GM18858 (cell line): ENCODE measurements around the gene LRFN3.
"Not testable (repeated sequence)": the region's sequence is repeated elsewhere in the genome, so short reads cannot be mapped to it uniquely, and the experiment has no call there.

Experiments
- ATAC-seq: cut with Tn5 transposase; IDR thresholded peaks from one replicate; pipeline ENCODE4 v1.9.1; 2021; ENCODE audit not compliant: unreplicated experiment

LRFN3 gene, protein sequence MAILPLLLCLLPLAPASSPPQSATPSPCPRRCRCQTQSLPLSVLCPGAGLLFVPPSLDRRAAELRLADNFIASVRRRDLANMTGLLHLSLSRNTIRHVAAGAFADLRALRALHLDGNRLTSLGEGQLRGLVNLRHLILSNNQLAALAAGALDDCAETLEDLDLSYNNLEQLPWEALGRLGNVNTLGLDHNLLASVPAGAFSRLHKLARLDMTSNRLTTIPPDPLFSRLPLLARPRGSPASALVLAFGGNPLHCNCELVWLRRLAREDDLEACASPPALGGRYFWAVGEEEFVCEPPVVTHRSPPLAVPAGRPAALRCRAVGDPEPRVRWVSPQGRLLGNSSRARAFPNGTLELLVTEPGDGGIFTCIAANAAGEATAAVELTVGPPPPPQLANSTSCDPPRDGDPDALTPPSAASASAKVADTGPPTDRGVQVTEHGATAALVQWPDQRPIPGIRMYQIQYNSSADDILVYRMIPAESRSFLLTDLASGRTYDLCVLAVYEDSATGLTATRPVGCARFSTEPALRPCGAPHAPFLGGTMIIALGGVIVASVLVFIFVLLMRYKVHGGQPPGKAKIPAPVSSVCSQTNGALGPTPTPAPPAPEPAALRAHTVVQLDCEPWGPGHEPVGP

GRCh38 chr19:35935911-35936737, at the start of gene LRFN3:
Gene LRFN3 (plus strand): TSS chr19:35936374. CDS start chr19:35939426, 3,052 bp downstream.
- ATAC-seq = no peak

GRCh38 chr19:35887197-35887596, 49.0 kb upstream of the LRFN3 start:
- no peak for ATAC-seq

DNA sequence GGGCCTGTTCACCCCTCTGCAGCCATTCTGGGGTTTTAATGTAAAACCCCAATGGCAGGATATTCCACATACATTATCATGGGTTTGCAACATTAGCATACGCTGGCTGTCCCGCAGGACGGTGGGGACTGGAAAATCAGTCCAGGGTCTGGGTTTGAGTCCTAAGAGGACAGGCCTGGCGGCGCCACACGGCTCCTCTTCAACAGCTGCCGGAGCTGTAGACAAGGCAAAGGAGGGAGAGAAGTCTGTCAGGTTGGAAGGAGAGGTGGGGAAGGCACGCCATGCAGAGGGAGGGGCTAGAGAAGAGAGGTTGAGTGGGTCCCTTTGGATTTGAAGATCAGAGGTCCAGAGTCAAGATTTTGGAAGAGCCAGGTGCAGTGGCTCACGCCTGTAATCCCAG, 47.8 kb upstream of the LRFN3 start:
- no peak for ATAC-seq

GRCh38 chr19:35889370-35890112, 46.6 kb upstream of the LRFN3 start:
- ATAC-seq = no peak

GRCh38 chr19:35890113-35890650, 46.0 kb upstream of the LRFN3 start:
- ATAC-seq = no peak

- not testable (repeated sequence) for ATAC-seq
These were observed 44.4 kb upstream of the LRFN3 start for GRCh38 chr19:35891819-35892218.

GRCh38 chr19:35894342-35894741, 41.8 kb upstream of the LRFN3 start:
- no peak for ATAC-seq

GRCh38 chr19:35895911-35896642, 40.1 kb upstream of the LRFN3 start:
- no peak for ATAC-seq

DNA sequence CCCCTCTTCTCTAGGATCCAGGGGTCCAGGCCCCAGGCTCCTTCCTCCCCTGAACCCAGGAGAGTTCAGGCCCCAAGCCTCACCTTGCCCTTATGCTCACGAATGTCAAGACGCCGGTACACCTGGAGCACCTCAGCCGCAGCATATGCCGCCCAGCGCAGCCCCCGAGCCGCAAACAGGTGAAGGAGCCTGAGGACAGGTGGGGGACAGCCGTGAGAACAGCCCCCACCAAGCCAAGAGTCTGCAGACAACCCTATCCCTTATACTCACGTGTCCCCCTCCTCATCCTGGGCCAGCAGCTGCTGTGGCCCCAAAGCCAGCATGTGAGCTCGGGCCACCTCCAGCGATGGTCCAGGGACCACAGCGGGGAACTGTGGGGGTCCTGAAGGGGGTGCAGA, 39.5 kb upstream of the LRFN3 start:
- no peak for ATAC-seq

DNA sequence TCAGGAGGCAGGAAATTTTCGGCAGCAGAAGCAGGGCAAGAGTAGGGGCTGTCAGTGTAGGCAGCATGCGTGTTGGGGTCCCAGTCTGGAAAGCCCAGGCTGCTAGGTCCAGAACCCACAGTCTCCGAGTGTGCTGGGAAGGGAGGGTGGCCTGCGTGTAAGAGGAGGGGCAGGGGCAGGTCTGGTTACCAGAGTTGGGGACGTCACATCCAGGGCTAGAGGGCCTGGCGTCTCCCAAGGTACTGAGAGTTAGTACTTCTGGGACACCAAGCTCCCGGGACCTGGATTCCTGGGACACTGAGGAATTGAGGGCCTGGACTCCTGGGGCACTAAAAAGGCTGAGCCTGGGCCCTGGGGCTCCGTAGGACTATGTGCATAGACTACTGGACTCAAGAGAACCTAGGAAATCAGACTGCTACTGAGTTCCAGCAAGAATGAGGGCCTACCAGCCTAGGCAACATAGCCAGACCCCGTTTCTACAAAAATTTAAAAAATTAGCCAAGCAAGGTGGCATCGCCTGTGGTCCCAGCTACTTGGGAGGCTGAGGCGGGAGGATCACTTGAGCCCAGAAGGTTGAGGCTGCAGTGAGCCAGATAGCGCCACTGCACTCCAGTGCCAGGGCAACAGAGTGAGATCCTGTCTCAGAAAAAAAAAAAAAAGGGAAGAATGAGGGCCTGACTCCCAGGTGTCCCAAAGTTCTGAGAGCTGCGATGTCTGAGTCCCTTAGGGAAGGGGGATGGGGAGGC, 38.3 kb upstream of the LRFN3 start:
- ATAC-seq = no peak

- ATAC-seq = no peak
These were observed 37.7 kb upstream of the LRFN3 start for GRCh38 chr19:35898499-35898809.

GRCh38 chr19:35899547-35900214, 36.5 kb upstream of the LRFN3 start:
- no peak for ATAC-seq

DNA sequence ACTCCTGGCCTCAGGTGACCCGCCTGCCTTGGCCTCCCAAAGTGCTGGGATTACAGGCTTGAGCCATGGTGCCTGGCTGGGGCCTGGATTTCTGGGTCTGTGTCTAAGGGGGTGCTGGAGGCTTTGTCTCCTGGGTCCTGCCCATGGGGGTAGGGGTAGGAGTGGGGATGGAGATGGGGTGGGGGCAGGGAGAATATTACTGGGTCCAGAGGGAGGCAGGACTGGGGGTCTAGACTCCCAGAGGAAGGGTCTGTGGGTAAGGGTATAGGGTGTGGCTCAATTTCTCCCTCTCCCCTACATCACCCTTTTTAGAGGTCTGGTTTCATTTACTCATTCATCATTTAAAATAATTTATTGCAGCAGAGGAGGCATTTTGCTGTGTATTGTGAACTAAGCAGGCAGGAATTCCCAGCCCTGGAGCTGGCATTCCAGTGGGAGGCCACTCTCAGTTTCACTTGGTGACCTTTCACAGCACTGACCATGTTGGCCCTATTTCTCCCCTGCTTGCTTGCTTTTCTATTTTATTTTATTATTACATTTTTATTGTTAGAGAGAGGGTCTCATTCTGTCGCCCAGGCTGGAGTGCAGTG, 35.0 kb upstream of the LRFN3 start:
- no peak for ATAC-seq

DNA sequence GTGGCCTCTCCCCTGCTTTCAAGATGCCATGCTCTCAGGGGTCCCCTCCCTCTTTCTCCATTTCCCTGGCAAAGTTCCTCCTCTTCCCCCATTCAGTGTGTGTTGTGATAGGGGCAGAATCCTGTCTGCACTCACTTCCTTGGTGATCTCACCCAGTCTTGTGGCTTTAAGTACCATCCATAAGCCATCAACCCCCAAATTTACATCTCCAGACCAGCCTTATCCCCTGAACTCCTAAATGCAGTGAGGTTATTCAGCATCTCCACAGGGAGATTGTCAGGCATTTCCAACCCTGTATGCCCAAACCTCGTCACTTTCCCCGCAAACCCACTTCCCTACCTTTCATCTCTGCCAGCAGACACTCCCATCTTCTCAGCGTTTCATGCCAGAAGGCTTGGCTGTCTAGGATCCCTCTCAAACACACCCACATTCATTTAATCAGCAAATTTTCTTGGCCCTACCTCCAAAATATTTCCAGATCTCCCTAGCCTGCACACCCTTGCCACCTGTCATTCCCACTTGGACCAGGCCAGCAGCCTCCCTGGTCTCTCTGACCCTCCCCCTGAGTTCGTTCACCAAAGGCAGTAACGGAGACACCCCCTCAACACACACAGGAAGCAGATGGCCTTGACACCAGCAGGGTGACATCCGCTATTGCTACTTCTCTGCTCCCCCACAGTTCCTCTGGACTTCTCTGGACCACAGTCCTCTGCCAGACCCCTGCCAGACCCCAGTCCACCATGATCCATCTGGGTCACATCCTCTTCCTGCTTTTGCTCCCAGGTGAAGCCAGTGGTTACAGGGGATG, 34.1 kb upstream of the LRFN3 start, which contains the start of gene HCST:
Gene HCST (plus strand): TSS at position 676 of the 808 bp plus-strand sequence. CDS start 65 bp downstream, at position 741.
- ATAC-seq = no peak

DNA sequence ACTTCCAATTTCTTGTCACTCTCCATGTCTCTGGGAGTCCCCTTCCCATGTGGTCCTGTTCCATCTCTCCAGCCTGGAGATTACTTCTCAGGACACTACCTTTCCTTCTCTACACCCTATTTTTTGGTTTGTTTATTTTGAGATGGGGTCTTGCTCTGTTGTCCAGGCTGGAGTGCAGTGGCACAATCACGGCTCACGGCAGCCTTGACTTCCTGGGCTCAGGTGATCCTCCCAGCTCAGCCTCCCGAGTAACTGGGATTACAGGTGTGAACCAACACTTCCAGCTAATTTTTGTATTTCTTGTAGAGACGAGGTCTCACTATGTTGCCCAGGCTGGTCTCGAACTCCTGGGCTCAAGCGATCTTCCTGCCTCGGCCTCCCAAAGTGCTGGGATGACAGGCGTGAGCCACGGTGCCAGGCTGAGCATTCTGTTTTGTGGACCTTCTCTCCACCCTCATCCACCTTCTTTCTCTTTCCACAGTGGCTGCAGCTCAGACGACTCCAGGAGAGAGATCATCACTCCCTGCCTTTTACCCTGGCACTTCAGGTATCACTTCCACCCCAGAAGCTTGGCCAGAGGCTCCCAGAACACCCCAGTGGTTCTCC, 33.2 kb upstream of the LRFN3 start:
- ATAC-seq = no peak

DNA sequence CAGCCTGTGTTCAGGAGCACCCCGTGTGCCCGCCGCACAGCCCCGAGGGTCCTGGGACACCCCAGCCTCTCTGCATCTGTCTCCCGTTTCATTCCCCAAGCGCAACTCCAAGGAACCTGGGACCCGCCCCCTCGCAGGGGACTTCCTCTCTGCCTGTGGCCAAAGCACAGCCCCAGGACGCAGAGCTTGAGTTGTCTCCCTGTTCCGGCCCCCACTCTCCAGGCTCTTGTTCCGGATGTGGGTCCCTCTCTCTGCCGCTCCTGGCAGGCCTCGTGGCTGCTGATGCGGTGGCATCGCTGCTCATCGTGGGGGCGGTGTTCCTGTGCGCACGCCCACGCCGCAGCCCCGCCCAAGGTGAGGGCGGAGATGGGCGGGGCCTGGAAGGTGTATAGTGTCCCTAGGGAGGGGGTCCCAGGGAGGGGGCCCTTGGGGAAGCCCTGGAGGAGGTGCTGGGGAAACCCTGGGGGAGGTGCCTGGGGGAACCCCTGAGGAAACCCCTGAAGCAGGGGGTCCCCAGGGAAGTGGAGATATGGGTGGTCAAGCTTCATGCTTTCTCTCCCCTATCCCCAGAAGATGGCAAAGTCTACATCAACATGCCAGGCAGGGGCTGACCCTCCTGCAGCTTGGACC, 32.5 kb upstream of the LRFN3 start:
- ATAC-seq = no peak
